ENCODE data around the gene FANCM. TPM values are rescaled to one million over a fixed set of nuclear protein-coding genes. Genes with fewer than 3 reads are reported as not detected.
"Not testable (repeated sequence)": the region's sequence is repeated elsewhere in the genome, so short reads cannot be mapped to it uniquely, and the experiment has no call there.

Gene FANCM
- total RNA-seq (2014; rRNA removed): 11.5 and 11.9 TPM in 2 replicates
- 1.1 TPM for polyA plus RNA-seq (2012)

DNA sequence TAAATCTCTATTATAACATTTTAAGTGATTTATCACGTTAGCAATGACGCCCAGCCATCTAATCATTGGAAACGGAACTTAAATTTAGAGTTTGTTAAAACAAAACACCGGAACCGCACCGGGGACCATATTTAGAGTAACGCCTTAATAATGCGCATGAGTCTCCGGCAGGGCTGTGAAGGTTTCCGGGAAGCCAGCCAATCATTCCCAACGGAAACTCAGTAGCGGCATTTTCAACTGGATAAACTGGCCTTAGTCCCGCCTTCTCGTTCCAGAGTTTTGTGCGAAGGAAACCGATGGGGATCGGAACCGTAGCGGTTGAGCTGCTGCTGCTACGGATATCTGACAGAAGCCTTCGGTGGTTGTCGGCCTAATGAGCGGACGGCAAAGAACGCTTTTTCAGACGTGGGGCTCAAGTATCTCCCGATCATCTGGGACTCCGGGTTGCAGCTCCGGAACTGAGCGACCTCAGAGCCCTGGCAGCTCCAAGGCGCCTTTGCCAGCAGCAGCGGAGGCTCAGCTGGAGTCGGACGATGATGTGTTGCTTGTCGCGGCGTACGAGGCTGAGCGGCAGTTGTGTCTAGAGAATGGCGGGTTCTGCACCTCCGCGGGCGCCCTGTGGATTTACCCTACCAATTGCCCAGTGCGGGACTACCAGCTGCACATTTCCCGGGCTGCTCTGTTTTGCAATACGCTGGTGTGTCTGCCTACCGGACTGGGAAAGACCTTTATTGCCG lies at the start of gene FANCM:
FANCM (plus strand) TSS at position 272 of the 737 bp plus-strand sequence; CDS start at position 374, 102 bp downstream.
- DNase-seq (ENCODE audit: low read depth): peak; percentile 97

- peak; percentile 67 for DNase-seq (ENCODE audit: low read depth)
These were observed 45.9 kb upstream of the FANCM start for GRCh38 chr14:45089813-45090212.

DNA sequence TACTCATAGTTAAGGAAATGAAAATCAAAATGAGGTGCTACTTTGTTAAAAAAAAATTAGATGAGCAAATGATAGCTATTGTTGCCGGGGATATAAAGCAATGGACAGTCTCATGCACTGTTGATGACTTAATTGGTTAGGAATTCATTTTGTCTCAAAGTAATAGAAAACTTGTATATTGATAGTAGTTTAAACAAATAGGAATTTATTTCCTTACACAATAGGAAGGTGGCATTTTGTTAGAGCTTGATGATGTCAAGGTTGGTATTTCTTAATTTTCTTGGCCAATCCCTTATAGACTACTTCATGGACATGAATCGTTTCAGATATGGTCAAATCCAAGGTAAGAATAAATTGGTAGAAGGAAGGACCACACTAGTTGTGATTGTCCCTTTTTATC lies 44.0 kb upstream of the FANCM start:
- peak; percentile 45 for DNase-seq (ENCODE audit: low read depth)

DNA sequence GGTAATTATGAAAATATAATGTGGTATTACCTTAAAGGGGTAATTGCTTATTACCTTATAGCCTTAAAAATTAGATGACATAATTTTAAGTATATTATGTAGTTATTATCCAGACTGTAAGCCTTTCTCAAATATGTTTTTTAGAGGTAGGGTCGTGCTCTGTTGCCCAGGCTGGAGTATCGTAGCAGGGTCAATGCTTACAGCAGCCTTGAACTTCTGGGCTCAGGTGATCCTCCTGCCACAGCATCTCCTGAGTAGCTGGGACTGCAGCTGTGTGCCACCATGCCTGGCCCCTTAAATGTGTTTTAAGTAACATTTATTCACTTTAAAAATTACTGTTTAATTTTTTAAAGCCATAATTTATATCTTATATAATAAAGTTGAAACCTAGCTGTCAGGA lies 41.5 kb upstream of the FANCM start:
- no peak for DNase-seq (ENCODE audit: low read depth)

- DNase-seq (ENCODE audit: low read depth): no peak
These were observed 40.6 kb upstream of the FANCM start for GRCh38 chr14:45095143-45095542.

GRCh38 chr14:45096218-45096617 lies 39.5 kb upstream of the FANCM start:
- DNase-seq (ENCODE audit: low read depth): no peak

DNA sequence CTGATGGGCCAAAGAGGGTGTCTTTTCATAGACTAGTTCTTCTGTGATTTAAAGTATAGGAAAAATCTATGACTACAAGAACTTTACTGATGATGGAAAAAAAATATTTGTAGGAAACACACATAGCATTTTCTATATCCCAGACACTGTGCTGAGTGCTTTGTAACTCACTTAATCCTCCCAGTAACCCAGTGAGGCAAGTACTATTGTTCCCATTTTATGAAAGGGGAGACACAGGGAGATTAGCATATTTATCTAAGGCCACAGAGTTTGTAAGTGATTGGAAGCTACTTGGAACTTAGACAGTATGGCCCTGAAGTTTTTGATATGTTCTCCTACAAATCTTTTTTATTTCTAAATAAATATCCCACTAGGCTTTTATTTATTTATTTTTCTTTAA lies 31.9 kb upstream of the FANCM start:
- no peak for DNase-seq (ENCODE audit: low read depth)

GRCh38 chr14:45104561-45104960 lies 31.2 kb upstream of the FANCM start:
- DNase-seq (ENCODE audit: low read depth): no peak

GRCh38 chr14:45112896-45113781 lies 22.6 kb upstream of the FANCM start:
- DNase-seq (ENCODE audit: low read depth): peak; percentile 15

DNA sequence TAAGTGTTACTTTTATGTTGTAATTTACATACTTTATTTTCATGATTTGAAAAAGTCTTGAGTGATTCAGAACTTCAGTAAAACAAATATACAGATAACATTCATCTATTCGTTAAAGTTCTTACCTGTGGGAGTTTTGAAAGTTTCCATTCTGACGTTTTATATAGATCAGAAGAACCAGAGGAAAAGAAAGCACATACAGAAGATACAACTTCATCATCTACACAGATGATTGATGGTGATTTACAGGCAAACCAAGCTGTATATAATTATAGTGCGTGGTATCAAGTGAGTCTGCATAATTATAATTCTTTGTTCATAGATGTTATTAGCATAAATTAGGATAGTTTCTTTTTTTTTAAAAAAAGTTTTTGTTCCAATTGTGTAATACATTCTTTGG lies 21.4 kb upstream of the FANCM start:
- no peak for DNase-seq (ENCODE audit: low read depth)

DNA sequence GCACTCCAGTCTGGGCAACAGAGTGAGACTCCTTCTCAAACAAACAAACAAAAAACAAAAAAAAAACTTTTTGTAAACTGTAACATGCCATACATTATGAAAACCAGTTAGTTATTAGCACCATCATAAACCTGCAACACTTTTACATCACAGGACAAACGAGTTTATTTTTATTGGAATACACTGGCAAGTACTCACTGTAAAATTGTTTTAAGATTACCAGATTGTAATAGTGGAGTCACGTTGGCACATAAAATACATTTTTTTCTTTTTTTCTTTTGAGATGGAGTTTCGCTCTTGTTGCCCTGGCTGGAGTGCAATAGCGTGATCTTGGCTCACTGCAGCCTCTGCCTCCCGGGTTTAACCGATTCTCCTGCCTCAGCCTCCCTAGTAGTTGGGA lies 17.1 kb upstream of the FANCM start:
- DNase-seq (ENCODE audit: low read depth): no peak

- DNase-seq (ENCODE audit: low read depth): no peak
These were observed 15.6 kb upstream of the FANCM start for GRCh38 chr14:45120096-45120495.

DNA sequence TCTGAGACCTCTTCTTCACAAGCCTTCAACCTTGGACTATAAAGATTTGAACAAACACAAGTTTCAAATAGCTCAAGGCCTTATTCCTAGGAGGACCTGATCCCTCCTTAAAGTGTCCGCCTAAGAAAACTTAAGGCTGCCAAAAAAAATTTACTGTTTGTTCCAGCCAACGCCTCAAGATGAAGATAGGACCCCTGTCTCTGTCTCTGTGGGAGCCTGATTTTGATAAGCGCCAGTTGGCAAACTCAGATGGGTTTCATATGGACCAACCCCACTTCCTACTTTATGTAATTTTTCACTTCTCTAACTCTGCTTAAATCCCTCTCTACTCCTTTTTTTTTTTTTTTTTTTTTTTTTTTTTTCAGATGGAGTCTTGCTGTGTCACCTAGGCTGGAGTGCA lies 12.5 kb upstream of the FANCM start:
- no peak for DNase-seq (ENCODE audit: low read depth)

DNA sequence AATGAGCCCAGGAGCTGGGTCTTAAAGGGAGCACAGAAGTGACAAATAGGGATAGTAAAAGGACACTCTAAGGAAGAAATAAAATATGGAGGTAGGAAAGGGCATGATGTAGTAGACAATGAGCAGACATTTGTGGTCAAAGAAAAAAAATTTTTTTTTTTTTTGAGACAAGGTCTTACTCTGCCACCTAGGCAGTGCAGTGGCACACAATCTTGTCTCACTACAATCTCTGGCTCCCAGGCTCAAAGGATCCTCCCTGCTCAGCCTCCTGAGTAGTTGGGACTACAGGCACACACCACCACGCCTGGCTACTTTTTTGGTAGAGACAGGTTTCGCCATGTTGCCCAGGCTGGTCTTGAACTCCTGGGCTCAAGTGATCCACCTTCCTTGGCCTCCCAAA lies 10.0 kb upstream of the FANCM start:
- DNase-seq (ENCODE audit: low read depth): no peak

- no peak for DNase-seq (ENCODE audit: low read depth)
These were observed 6.6 kb upstream of the FANCM start for GRCh38 chr14:45128963-45129629.

- DNase-seq (ENCODE audit: low read depth): no peak
These were observed 2.1 kb upstream of the FANCM start for GRCh38 chr14:45133683-45134050.

GRCh38 chr14:45134051-45134958 lies 1.4 kb upstream of the FANCM start, which contains the start of gene FKBP3:
Gene FKBP3 (minus strand): TSS chr14:45134481. CDS start chr14:45134456, 25 bp downstream.
- DNase-seq (ENCODE audit: low read depth): peak; percentile 99

GRCh38 chr14:45135156-45135555 lies 574 bp upstream of the FANCM start:
- no peak for DNase-seq (ENCODE audit: low read depth)

- no peak for DNase-seq (ENCODE audit: low read depth)
These were observed 669 bp downstream of the FANCM start for GRCh38 chr14:45136399-45136798.

DNA sequence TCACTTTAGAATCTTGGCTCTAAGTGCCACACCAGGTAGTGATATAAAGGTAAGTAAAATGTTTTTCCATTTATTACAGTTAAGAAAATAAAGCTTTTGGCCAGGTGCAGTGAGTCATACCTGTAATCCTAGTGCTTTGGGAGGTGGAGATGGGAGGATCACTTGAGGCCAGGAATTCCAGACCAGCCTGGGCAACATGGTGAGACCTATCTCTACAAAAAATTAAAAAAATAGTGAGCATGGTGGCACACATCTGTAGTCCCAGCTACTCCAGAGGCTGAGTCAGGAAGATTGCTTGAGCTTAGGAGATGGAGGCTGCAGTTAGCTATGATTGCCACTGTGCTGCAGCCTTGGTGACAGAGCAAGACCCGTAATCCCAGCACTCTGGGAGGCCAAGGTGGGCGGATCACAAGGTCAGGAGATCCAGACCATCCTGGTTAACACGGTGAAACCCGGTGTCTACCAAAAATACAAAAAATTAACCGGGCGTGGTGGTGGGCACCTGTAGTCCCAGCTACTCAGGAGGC lies 5.0 kb downstream of the FANCM start:
- DNase-seq (ENCODE audit: low read depth): no peak

GRCh38 chr14:45142083-45142482 lies 6.4 kb downstream of the FANCM start:
- not testable (repeated sequence) for DNase-seq (ENCODE audit: low read depth)

Data from LHCN-M2 (cell line).